GM12874 (cell line): ENCODE data around the gene FAM229B.

ENCODE experiments used
- TF ChIP-seq, protein P1 (sequence below): IDR thresholded peaks from 2 replicates; pipeline ENCODE4 v1.5.1; 2011; ENCODE audit warnings: low read depth, mild to moderate bottlenecking, control low read depth, low read length, moderate library complexity; ENCODE audit not compliant: insufficient read depth

The FAM229B gene

DNA sequence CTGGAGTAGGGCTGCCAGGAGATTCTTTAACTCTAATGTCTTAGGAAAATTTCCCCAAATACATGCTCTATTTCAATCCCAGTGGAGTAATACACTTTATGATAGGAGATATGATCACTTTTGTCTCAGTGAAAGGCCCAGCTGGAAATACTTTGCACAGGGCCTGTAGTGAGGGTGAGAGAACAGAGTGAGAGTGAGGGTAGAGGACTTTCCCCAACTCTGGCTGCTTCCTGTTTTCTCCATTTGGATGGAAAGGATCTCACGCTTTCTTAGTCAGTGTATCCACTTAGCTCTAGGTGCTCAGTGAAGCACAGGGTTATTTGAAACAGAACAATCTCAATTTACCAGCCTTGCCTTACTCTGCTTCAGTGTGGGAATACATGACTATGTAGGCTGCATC lies 36.6 kb downstream of the FAM229B start:
- TF ChIP-seq, protein P1, sequence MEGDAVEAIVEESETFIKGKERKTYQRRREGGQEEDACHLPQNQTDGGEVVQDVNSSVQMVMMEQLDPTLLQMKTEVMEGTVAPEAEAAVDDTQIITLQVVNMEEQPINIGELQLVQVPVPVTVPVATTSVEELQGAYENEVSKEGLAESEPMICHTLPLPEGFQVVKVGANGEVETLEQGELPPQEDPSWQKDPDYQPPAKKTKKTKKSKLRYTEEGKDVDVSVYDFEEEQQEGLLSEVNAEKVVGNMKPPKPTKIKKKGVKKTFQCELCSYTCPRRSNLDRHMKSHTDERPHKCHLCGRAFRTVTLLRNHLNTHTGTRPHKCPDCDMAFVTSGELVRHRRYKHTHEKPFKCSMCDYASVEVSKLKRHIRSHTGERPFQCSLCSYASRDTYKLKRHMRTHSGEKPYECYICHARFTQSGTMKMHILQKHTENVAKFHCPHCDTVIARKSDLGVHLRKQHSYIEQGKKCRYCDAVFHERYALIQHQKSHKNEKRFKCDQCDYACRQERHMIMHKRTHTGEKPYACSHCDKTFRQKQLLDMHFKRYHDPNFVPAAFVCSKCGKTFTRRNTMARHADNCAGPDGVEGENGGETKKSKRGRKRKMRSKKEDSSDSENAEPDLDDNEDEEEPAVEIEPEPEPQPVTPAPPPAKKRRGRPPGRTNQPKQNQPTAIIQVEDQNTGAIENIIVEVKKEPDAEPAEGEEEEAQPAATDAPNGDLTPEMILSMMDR, result no peak

DNA sequence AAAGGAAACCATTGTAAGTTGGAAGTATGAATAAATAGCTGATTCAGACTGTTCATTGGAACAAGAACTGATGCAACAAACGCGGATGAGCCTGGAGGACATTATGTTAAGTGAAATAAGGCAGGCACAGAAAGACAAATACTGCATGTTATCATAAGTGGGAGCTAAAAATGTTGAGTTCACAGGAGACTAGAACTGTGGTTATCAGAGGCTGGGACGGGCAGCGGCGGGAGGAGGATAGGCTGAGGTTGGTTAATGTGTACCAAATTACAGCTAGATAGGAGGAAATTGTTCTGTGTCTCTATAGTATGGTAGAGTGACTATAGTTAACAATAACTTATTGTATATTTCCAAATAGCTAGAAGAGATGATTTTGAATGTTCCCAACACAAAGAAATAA lies 40.8 kb downstream of the FAM229B start:
- TF ChIP-seq, protein P1, result no peak

DNA sequence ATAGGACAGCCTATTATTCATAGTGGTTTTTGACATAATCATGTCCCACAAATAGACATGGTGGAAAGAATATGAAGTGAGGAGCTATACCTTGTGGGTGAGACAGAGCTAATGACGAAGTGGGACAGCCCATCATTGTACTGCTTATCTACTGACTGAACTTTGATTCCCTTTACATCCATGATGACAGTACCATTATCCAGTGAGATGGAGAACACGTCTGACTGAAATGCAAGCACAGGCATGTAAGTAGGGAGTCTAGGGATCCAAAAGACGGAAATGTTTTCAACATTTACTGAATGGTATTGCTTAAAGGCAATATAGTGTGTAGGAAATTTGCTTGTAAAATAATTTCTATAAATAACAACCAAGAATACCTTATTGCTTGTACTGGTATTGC lies 43.5 kb downstream of the FAM229B start:
- TF ChIP-seq, protein P1, result no peak

DNA sequence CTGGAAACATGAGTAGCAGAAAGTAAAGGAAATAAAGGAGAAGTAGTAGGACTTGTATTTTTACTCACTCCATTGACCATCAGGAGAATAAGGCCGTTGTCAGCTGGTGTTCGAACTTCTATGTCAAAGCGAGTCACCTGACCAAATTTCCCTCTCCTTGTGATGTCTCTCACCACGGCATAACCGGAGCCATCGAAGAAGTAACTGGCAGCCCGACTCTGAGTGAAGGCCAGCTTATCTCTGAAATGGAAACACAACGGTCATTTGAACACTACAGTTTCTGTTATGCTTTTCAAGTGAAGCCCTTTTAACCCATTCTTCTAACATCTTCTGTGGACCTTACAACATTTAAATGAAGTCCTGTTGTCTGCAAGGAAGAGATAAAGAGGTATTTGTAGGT lies 51.7 kb downstream of the FAM229B start:
- TF ChIP-seq, protein P1, result no peak

DNA sequence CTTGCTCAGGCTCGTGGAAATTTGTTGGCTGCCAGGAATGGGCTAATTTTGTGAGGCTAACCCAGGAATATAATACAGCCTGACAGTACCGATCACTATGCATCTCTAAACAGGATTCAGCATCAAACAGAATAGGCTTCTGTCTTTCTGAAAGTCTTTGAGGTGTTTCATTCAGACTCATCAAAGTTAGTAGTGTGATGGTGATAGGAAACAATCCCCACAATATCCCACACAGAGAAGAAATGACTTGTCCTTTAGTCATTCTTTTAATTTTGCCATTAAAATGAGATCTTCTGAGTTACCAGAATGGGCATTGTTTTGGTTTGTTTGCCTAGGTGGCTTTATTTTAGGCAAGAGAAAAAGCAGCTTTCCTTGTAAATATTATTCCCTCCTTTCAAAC lies 54.3 kb downstream of the FAM229B start:
- TF ChIP-seq, protein P1, result no peak

DNA sequence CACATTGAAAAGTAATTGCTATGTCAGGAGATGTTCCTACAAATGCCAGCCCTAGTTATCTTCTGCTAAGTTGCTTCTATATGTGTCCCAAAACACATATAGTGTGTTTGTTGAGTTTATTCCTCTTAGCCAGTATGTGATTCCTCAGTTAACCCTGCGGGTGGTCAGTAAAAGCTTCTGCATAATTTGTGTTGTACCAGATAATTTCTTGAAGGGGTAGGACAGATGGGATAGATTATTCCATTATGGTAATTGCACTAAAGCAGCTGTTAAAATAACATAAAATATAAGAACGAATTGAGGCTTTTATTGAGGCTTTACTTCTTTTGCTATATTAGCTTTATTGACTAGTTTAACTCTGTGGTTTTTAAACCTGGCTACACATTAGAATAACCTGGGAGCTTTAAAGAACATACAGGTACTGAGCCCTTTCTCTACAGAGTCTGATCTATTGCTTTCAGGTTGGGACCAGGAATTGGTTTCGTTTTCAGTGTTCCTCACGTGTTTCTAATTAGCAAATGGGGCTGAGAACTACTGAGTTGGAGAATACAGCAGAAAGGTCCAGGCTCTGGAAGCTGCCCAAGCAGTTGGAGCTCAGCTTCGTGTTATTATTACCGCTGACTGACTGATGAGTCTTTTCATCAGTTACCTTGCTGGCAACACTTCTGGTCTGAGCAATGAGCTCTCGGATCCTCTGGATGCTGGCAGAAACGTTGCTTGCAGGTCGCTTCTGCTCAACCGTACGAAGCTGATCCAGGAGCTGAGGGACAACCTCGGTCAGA lies 56.9 kb downstream of the FAM229B start:
- TF ChIP-seq, protein P1, result no peak

DNA sequence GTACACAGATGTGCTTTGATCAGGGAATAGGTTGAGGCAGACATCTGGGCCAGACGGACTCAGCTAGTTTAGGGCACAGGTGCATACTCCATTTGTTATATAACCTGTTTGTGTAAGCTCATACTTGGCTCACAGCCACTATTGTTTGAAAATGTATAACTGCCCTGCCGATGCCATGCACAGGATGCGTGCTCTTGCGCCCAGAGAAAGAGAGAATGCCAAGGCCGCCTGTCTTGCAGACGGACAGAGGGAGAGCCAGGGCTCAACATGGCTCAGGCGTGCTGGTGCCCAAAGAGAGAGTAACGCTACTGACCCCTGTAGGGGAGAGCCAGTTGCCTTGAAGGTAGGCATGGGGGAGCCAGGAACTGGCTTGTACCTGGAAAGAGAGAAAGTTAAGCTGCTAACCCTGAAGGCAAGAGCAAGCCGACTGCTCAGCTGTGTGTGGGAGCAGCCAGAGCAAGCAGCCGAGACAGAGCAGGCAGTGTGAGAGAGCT lies 57.7 kb downstream of the FAM229B start:
- TF ChIP-seq, protein P1, result no peak
